Measurements from ENCODE around the gene ADAMTSL1.
"Not testable (repeated sequence)": the region's sequence is repeated elsewhere in the genome, so short reads cannot be mapped to it uniquely, and the experiment has no call there.

The ADAMTSL1 gene

DNA sequence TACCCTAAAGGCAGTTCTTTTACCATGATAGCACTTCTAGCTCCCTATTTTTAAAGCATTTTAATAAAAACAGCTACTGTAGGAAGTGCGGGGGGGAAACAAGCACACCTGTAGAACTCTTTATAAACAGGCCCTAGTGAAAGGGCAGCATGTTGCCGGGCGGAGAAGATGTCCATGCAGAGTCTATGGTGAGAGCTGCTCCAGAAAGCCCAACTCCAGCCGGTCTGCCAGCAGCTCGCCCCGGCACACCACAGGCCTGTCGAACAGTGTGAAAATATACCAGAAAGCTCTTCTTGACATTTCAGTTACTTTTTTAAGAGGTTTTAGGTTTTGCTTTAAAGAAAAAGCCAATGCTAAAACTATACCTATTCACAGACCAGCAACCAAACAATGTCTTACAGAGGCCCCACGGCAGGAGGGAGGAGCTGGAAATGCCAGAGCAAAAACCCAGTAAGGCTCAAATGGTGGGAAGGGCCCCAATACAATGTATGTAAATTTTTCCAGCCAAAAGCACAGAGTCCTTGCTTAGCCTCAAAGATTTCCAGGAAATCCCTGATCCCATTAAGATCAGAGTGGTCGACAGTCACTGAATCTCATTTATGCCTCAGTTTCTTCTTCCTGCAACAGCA lies 437.9 kb downstream of the ADAMTSL1 start:
- in situ Hi-C loops (cut with MboI; ENCODE audit: low sequenced_read_pairs), result no loop called here

DNA sequence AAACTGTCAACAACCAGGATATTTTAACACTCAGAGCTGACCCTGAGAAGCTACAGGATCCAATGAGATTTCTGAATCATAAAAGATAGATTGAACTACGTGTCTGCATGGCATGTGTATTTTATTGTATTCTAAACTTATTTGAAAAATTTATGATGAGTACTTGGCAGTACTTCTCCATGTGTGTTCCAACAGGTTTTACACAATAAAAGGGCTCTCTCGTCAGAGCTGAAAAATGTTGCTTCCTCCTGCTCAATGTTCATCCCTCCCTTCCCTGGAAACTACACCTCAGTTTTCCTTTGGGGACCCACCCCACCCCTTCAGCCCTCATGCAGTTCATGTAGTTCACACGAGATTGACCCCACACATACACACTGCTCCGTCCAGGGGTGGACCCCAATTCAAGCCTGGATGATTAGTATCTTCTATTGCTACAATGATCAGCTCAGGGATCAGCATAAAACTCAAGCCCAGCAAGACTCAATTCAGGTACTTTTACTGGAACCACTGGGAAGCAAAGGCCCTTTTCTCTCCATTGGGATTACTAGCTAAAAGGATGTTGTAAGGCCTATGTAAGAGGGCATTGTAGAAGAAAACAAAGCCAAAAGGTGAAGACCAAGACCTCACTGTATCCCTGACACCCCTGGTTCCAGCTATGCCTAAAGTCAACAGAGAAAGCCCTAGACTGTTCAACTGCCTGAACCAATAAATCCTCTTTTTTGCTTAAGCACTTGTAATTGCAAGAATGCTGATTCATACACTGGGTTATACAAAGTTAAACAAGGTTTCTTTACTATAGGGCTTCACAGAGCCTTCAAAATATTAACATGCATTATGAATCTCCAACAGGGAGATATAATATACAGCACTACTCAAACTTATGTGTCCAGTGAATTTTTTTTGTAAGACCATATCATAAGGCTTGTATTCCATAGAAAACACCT lies 446.5 kb downstream of the ADAMTSL1 start:
- in situ Hi-C loops (cut with MboI; ENCODE audit: low sequenced_read_pairs), result no loop called here

DNA sequence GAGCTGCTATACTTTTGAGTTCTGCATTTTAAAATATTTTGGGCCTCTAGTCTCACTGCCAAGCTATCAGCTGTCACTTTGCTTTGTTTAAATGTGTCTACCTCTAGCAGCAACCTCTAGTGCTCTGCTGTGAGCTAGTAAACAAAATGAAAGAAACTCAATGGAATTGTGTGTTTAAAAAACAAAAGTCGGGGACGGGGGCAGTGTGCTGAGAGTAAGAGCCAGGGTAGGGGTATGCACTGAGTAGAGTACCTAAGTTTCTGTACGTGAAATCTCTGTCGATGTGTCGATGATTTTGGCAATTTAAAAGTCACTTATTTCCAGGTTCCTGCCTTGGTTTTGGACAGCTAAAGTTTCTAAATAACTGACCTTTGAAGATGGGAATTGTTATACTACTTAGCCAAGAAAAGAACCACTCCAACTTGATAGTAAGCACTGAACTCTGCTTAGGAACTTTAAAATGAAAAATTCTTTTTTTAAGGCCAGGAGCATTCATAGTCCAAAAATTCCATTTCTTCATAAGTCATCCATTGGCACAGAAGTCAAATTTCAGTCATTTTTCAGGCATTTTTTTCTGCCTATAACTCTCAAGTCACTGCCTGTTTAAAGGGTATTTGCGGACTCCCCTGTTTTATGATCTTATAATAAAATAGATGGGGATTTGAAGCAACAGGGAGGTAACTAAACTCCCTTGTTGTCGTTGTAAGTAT lies 447.6 kb downstream of the ADAMTSL1 start:
- in situ Hi-C loops (cut with MboI; ENCODE audit: low sequenced_read_pairs), result no loop called here

DNA sequence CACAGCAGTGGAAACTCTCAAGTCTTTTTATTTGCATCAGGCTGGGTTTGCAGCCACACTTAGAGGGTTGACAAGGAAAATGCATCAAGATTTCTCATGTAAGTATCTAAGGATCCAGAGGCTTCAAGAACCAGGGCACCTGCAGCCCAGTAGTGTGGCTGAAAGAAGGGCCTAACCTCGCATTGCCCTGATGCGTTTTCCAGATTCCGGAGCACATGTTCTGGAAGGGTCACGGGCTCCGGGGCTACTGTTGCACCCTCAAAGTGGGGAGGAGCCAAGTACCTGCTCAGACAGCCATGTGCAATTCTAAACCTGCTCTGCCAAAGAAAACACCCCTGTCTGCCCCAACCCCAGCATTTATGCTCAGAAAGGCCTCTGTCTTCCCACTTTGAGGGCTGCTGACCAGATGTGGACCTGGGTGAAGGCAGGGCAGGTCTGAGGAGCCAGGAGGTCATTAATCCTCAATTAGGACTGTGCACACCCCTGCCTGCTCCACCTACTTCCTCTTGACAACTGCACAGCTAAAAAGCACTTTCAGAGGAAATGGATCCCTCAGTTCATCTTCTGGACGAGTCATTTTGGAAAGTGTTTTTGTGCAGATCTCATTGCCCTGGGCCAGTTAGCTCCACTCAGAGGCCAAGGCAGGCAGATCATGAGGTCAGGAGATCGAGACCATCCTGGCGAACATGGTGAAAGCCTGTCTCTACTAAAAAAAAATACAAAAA lies 448.4 kb downstream of the ADAMTSL1 start:
- in situ Hi-C loops (cut with MboI; ENCODE audit: low sequenced_read_pairs), result no loop called here

DNA sequence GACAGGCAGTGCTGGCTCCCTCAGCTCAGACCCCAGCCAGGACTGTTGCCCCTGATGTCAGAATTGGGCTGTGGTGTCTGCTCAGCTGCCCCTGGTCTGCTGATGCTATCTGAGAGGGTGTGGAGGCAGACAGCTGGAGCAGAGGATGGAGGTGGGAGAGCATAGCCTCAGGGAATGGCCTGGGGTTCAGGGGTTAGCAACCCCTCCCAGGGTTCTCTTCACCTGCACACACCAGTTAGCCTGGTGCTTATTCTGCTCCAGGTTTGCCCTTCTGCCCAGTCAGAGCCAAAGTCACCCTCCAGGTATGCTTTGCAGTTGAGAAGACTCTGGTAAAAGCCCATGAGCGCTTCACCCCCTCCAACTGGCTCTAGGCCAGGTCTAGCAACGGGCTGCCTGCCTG lies 449.2 kb downstream of the ADAMTSL1 start:
- in situ Hi-C loops (cut with MboI; ENCODE audit: low sequenced_read_pairs), result no loop called here

DNA sequence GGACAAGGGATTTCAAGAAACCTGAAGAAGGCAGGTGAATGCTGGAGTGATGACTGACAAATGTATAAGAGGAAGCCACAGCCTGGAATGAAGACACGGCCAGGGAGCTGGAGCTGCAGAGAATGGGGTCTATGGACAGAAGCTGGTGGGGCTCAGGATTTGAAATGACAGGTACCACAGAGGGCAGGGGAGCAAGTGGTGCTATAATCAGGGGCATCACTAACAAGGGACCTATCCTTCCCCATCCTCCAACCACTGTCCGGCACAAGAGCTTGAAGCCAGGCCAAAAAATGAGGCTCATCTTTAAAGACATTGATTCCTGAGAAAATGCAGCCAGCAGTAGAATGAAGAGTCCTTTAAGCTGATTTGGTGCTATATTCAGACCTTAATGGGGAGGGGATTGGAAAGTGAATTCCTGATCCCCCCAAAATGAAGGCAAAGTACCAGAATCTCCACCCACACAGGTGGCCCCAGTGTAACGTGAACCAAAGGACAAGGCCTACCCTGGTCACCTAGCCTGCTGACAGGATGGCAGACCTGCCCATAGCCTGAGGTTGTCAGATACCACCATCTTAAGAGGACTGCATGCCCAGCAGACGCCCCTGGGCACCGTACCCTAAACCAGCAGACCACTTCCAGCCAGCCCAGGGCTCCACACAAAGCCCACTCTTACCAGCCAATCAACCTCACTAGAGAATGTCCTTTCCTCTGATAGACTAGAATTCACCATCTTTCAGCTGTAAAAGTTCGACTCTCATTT lies 449.9 kb downstream of the ADAMTSL1 start:
- in situ Hi-C loops (cut with MboI; ENCODE audit: low sequenced_read_pairs), result no loop called here

DNA sequence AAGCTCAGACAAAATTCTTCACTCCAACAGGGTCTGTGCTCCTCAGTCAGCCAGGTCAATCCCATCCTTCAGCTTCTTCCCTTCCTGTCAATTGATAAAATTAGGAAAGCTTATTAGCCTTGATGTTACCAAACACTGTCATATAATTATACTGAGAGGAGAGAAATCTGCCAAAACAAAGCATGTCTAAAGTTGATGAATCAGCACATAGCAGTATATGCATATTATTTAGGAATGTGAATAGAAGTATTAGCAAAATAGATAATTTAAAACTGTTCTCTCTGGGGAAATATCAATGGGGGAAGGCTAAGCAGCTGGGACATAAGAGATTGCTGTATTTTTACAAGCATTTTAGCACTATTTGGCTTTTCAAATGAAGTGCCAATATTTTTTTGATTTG lies 451.9 kb downstream of the ADAMTSL1 start:
- in situ Hi-C loops (cut with MboI; ENCODE audit: low sequenced_read_pairs), result no loop called here

DNA sequence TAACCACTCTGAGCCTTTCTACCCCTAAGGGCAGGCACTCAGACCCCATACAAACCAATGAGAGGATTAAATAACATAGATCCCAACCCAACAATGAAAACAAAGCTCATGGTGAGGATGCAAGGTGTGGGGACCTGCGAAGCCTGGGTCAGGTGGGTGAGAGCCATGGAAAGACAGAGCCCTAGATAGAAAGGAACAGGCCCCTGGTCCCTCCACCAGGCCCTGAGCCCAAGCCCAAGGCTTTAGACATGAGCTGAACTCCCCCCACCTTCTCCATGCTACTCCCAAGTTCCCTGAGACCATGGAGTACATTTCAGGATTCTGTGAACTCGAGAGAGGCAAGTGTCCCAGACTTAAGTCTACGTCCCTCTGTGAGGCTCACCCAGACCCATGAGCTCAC lies 452.6 kb downstream of the ADAMTSL1 start:
- in situ Hi-C loops (cut with MboI; ENCODE audit: low sequenced_read_pairs), result no loop called here

DNA sequence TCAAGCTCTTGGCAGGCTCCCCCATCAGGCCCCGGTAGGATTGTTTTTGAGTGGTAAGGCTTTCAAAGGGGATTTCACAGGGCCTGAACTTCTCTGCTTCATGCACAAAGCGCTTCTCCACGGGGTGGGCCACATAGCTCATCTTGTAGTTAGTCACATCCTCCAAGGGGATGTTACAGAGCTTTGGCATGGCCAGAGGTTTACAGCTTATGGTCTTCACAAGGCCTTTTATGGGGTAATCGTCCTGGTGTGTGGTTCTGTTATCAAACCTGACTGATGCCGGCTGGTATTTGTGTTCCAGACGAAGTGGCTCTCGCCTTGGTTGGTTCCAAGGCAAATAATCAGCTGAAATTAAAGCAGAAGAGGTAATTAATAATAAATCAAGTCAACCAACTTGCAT lies 454.8 kb downstream of the ADAMTSL1 start:
- in situ Hi-C loops (cut with MboI; ENCODE audit: low sequenced_read_pairs), result no loop called here

DNA sequence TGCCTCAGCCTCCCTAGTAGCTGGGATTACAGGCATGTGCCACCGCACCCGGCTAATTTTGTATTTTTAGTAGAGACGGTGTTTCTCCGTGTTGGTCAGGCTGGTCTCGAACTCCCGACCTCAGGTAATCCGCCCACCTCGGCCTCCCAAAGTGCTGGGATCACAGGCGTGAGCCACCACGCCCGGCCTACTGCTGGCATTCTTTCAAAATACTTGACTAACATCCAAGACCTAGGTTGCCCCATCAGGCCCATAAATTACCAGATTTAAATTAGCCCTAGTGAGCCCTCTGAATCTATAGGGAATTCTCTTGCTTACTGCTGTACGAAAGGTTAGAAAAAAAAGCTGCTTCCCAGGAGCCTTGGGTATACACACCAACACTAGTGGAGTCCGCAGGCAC lies 456.7 kb downstream of the ADAMTSL1 start:
- in situ Hi-C loops (cut with MboI; ENCODE audit: low sequenced_read_pairs), result not testable (repeated sequence)

DNA sequence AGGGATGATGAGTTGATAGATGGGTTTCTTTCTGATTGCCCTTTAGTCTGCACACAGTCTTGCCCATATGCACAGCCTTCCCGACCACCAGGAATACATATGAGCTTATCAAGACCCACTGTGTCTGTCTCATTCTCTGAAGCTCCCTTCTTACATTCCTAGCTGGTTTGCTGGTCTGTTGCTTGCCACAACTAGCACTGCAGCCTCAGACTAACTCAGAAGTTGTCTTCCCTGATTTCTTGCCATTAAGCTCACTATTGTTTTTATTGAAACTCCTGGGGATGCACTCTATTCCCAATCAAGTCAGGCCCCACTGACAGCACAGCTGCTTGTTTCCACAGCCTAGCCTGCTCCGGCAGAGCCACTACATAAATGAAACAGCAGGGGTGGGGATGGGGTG lies 461.6 kb downstream of the ADAMTSL1 start:
- in situ Hi-C loops (cut with MboI; ENCODE audit: low sequenced_read_pairs), result no loop called here

DNA sequence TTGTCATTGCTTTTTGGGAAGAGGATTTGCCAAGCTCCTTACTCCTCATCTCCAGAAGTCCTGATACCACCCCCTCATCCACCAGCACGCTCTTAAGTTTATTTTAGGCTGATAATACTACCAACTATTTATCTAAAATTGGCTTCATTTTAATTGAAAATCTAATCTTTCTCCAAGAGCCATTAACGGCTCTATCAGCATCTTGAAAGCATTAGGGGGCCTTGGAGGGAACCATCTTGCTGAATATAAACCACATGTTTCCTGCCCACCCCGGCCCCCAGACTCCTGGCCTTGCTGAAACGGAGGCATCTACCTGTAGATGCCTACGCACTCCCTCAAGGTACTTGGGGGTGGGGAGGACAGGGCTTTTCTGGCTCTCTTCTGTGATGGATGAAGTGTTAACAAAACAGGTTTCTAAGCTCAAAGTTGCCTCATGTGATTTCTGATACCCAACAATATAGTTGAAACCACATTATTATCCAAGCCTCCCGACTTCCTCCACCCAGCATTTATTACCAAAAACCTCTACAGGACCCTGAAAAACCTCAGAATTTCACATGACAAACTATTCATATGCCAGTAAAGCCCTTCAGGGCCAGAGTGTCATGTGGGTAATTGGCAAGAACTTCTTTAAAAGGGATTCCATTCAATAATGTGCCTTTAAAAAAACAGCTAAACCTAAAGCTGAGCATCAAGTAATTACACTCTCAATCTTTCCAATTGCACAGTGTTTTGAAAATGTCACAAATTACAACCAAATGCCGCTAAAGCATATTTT lies 462.3 kb downstream of the ADAMTSL1 start:
- in situ Hi-C loops (cut with MboI; ENCODE audit: low sequenced_read_pairs), result no loop called here

DNA sequence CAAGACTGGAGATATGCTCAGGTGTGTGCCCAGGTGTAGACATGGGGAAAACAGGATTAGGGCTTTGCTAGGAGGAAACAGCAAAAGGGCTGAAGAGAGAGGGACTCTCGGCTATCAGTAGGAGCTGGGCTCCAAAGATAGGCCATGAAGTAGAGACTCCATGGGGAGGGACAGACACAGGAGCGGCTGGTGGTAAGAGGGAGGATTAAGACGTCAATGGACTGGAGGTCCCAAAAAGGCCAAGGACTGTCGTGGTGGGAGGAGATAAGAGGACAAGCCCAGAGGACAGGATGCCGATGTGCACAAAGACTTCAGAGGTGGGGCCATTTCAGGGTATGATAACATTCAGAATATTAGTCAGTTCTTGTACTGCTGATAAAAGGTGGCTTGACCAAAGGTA lies 466.0 kb downstream of the ADAMTSL1 start:
- in situ Hi-C loops (cut with MboI; ENCODE audit: low sequenced_read_pairs), result no loop called here

DNA sequence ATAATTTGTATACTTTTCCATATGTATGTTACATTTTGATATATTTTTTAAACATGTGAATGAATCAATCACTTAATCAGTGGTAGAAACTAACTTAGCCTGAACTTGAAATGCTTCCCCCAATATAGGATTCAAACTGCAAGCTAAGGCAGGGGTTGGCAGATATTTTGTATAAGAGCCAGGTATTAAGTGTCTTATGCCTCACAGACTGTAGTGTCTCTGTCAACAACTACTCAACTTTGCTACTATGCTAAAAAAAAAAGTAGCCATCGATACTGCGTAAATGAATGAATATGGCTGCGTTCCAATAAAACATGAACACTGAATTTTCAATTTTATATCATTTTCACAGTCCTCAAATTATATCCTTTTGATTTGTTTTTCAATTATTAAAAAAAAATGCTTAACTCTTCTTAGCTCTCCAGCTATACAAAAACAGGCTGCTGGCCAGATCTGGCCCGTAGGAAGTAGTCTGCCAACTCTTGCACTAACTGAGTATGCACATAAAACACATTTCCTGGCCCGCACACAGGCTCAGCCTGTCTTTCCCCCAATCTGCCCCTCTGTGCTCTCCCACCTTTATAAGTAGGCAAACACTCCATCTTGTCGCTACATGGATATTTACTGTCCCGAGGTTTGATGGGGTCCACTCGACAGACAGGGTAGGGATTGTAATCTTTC lies 467.2 kb downstream of the ADAMTSL1 start:
- in situ Hi-C loops (cut with MboI; ENCODE audit: low sequenced_read_pairs), result no loop called here

DNA sequence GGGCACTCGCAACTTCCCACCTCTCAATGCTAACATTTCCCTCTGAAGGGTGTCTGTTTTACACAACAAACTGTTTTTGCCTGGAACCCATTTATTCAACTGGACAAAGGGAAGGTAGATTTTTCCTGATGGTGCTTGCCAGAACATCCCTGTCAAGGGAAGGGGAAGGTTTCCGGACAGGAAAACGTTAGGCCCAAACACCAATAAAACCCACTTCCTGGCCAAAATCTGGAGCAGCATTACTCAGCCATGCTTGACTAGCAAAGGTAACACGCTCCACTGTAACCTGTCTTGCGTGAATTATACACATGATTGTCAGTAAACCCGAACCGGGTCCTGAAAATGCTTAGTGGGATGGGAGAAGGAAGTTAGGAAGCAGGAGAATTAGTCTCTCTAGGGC lies 468.8 kb downstream of the ADAMTSL1 start:
- in situ Hi-C loops (cut with MboI; ENCODE audit: low sequenced_read_pairs), result no loop called here

DNA sequence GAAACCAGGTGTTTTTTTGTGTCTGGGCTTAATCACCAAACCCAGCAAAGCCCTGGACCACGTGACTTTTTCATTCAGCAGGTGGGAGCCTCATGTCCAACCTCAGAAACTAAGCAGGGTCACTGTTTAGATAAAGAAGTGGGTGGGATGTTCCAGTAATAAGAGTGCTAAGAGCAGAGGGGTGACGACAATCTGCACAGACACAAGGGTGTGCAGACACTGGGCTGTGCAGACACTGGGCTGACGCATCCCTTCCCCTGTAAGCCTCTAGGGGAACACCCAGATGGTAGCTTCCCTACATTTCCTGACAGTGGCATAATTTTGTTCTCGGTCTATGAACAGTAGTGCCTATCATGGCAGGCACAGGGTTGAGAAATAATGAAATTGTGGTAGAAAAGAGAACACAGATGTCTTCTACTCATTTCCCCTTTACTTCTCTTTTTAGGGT lies 474.0 kb downstream of the ADAMTSL1 start:
- in situ Hi-C loops (cut with MboI; ENCODE audit: low sequenced_read_pairs), result no loop called here

DNA sequence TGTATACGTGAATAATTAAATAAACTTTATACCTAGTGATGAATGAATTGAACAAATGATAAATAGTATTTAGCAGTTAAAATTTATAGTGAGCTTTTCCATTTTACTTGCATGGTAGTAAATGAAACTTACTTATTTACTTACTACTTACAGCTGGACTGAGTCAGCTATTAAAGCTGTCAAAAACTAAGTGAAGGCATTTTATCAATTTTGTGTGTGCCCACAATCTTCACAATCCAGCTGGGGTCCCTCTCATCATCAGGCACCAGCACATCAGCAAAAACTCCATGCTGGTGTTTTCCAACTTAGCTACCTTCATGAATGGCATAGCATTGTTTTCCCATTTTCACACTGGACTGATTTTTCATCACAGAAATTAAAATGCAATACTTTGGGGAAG lies 478.0 kb downstream of the ADAMTSL1 start:
- in situ Hi-C loops (cut with MboI; ENCODE audit: low sequenced_read_pairs), result no loop called here

DNA sequence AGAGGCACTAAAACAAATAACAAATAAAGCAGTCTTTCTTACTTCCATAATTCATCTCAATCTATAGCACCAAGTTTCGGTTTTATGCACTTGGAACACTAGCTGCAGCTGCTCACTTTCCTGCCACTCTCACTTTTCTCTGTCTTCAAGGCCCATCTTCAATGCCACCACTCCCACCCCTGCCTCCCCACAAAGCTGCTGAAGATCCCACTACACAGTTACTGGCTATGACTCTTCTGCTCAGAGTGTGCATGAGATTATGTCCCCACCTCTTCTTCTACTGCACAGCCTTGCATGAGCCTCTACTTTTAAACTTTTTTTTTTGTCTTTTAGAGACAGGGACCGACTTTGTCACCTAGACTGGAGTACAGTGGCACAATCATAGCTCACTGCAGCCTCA lies 481.7 kb downstream of the ADAMTSL1 start:
- in situ Hi-C loops (cut with MboI; ENCODE audit: low sequenced_read_pairs), result no loop called here

Measured in HL-60/S4 treated with retinoic acid at 250 ng/mL for 4 days and 3 days (cell line).